Uterus (tissue), 4 donors: ENCODE data around the gene NHERF1. TPM values are rescaled to one million over a fixed set of nuclear protein-coding genes. Genes with fewer than 3 reads are reported as not detected.

ENCODE experiments used
- DNase-seq, 2 donors: peaks; one replicate each; pipeline ENCODE4 v3.0.0-alpha.2; 2019 to 2020
- H3K27ac ChIP-seq, 2 donors: fragments of 200-600 bp; sonication (generic); 1 replicate in 1 of 2; 2 replicates in 1 of 2; pipeline ENCODE4 v1.5.1; 2016 to 2018
- H3K27me3 ChIP-seq, 2 donors: fragments of 200-600 bp; sonication (generic); one replicate each; pipeline ENCODE4 v1.5.1; 2018 to 2019; ENCODE audit warnings: control low read depth in 1 of 2
- H3K36me3 ChIP-seq, 2 donors: fragments of 200-600 bp; sonication (generic); one replicate each; pipeline ENCODE4 v1.5.1; 2019; ENCODE audit warnings: control low read depth in 1 of 2
- H3K4me1 ChIP-seq, 2 donors: fragments of 200-600 bp; sonication (generic); one replicate each; pipeline ENCODE4 v1.5.1; 2018 to 2019; ENCODE audit warnings: control low read depth in 1 of 2
- H3K4me3 ChIP-seq, 2 donors: fragments of 200-600 bp; sonication (generic); 1 replicate in 1 of 2; 2 replicates in 1 of 2; pipeline ENCODE4 v1.5.1; 2018 to 2019; ENCODE audit warnings: mild to moderate bottlenecking in 1 of 2
- H3K9me3 ChIP-seq, 2 donors: fragments of 200-600 bp; sonication (generic); one replicate each; pipeline ENCODE4 v1.5.1; 2019; ENCODE audit warnings: control low read depth in 1 of 2
- POLR2A ChIP-seq, 2 donors: fragments of 450-650 bp; IDR thresholded peaks; one replicate each; pipeline ENCODE4 v1.6.1; 2016; ENCODE audit warnings: antibody characterized with exemption in 2 of 2, mild to moderate bottlenecking in 1 of 2, moderate library complexity in 1 of 2
- intact Hi-C: fragments of 100-400 bp; cut with DNase I; formaldehyde crosslinking; loops from one replicate; pipeline ENCODE4 v1.15.1; 2023; ENCODE audit warnings: low total_unique reads
- total RNA-seq, 4 donors: library from RNA; depleted of rRNA in 3 of 4; stranded (reverse); fragments of >200 nt in 3 of 4; gene quantifications; one replicate each; pipeline versions ENCODE4 v1.1.0 to v1.2.4, GENCODE V29; 2014 to 2023
- TF ChIP-seq, protein P1 (sequence below), 4 experiments: fragments of 200-600 bp in 2 of 4; fragments of 450-650 bp in 2 of 4; sonication (generic) in 2 of 4; IDR thresholded peaks; one replicate each; pipeline ENCODE4 v1.5.1; 2016 to 2019; ENCODE audit warnings: antibody characterized with exemption in 4 of 4, mild to moderate bottlenecking in 2 of 4, moderate library complexity in 1 of 4
- donor health status: DM: yes; HTN: yes; CAD: no.

The NHERF1 gene
- total RNA-seq, 4 donors from 2014 or later: 3.3 to 16.9 (median 12.0) TPM

DNA sequence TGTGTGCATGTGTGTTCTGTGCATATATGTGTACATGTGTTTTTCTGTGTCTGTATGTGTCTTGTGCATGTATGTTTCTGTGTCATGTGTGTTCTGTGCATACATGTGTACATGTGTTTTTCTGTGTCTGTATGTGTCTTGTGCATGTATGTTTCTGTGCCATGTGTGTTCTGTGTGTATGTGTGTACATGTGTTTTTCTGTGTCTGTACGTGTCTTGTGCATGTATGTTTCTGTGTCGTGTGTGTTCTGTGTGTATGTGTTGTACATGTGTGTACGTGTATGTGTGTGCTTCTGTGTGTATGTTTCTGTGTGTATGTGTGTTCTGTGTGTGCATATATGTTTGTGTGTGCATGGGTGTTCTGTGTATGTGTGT, 19.7 kb upstream of the NHERF1 start:
- TF ChIP-seq, protein P1, sequence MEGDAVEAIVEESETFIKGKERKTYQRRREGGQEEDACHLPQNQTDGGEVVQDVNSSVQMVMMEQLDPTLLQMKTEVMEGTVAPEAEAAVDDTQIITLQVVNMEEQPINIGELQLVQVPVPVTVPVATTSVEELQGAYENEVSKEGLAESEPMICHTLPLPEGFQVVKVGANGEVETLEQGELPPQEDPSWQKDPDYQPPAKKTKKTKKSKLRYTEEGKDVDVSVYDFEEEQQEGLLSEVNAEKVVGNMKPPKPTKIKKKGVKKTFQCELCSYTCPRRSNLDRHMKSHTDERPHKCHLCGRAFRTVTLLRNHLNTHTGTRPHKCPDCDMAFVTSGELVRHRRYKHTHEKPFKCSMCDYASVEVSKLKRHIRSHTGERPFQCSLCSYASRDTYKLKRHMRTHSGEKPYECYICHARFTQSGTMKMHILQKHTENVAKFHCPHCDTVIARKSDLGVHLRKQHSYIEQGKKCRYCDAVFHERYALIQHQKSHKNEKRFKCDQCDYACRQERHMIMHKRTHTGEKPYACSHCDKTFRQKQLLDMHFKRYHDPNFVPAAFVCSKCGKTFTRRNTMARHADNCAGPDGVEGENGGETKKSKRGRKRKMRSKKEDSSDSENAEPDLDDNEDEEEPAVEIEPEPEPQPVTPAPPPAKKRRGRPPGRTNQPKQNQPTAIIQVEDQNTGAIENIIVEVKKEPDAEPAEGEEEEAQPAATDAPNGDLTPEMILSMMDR (IDR thresholded peaks at IDR 0.05): no peak
- no peak for TF ChIP-seq POLR2A (IDR thresholded peaks at IDR 0.05)
- H3K4me1 ChIP-seq: no peaks in the 10 kb centered on the region
- H3K27ac ChIP-seq: no peak overlapping the region
- no peak overlapping the region for H3K4me3 ChIP-seq
- H3K27me3 ChIP-seq: no peaks in the 10 kb centered on the region
- H3K9me3 ChIP-seq: no peaks in the 10 kb centered on the region
- no peak for DNase-seq
- intact Hi-C loops: no loop called here
- no peaks in the 10 kb centered on the region for H3K36me3 ChIP-seq

DNA sequence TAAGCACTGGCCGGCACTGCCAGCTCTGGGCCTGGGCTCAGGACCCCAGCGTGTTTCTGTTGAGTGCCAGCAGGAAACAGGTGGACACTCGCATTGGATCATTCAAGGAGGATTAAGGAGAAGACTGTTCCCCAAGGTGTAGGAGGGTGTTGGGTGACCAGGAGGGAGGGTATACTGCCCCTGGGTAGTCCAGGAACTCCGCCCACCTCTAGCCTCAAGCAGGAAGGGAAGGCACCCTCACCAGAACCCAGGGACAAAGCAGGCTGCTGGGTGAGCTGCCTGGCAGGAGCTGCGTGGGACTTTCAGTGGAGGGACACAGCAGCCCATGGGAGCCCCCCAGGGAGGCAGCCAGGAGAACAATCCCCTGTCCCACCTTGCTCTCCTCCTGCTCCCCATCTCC, 19.1 kb upstream of the NHERF1 start:
- Histone ChIP-seq H3K9me3 (no peaks in the 10 kb centered on the region), H3K27ac (no peak overlapping the region), H3K4me1 (no peaks in the 10 kb centered on the region), H3K36me3 (no peaks in the 10 kb centered on the region), H3K4me3 (no peak overlapping the region), H3K27me3 (no peaks in the 10 kb centered on the region)
- no peak for DNase-seq
- intact Hi-C loops: no loop called here
- TF ChIP-seq POLR2A (IDR thresholded peaks at IDR 0.05): no peak
- TF ChIP-seq, protein P1 (IDR thresholded peaks at IDR 0.05): no peak

DNA sequence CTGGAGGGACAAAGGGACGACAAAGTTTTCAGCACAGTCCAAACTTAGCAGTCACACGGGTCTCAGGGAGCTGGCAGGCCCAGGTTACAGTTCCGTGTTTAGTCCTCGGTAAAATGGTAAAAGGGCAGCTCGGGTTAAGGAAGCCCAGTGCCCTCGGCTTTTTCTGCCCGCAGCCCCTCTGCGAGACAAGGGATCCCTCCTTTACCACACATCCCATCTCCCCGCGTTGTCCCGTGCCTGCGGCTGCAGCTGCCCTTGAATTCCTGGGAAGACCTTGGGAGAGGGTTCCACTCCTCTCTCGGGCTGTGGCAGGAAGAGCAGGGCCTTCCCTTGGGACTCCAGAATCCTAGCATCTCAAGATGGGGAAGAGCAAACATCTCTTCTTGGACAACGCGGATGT, 18.6 kb upstream of the NHERF1 start:
- no peak overlapping the region for H3K27ac ChIP-seq
- DNase-seq: no peak
- intact Hi-C loops: no loop called here
- no peaks in the 10 kb centered on the region for H3K27me3 ChIP-seq
- no peaks in the 10 kb centered on the region for H3K4me1 ChIP-seq
- no peak overlapping the region for H3K4me3 ChIP-seq
- TF ChIP-seq POLR2A (IDR thresholded peaks at IDR 0.05): no peak
- TF ChIP-seq, protein P1 (IDR thresholded peaks at IDR 0.05): no peak
- H3K36me3 ChIP-seq: no peaks in the 10 kb centered on the region
- no peaks in the 10 kb centered on the region for H3K9me3 ChIP-seq

DNA sequence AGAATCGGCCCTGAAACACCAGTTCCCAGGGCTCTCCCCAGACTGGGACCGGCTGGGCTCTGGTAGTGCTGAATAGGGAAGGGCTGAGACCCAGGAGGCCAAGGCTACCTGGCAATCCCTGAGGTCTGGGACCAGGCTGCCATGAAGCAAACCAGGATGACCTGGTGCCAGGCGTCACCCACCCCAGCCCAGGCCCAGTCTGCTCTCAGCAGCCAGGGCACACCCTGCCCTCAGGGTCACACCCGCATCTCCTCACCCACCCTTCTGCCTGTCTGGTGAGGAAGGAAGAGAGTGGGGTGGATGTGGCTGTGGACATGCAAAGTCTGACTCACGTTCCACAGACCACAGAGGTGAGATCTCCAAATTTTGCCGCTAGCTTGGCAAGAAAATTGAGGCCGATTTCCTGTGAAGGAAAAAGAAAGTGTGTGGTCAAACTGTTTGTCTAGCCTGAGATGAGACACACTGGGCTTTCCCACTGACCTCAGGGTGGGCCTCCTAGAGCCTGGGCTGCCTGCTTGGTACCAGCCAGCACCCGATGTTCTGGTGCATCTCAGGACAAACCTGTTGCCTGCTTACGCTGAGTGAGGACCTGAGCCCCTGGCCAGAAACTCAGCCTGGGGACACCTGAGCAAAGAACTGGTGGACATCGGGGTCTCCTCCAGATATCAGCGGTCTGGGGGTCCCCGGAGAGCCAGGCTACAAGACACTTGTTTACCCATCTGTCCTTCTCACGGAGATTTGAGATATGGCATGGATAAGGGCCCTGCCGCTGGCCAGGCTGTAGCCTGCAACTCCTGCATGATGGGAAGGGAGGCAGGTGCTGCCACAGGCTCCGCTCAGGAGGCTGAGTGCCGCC, 17.7 kb upstream of the NHERF1 start:
- Histone ChIP-seq H3K27ac (no peak overlapping the region), H3K27me3 (no peaks in the 10 kb centered on the region), H3K4me1 (no peaks in the 10 kb centered on the region), H3K36me3 (no peaks in the 10 kb centered on the region), H3K9me3 (no peaks in the 10 kb centered on the region), H3K4me3 (no peak overlapping the region)
- TF ChIP-seq, protein P1 (IDR thresholded peaks at IDR 0.05): no peak
- no peak for TF ChIP-seq POLR2A (IDR thresholded peaks at IDR 0.05)
- intact Hi-C loops: no loop called here
- no peak for DNase-seq

DNA sequence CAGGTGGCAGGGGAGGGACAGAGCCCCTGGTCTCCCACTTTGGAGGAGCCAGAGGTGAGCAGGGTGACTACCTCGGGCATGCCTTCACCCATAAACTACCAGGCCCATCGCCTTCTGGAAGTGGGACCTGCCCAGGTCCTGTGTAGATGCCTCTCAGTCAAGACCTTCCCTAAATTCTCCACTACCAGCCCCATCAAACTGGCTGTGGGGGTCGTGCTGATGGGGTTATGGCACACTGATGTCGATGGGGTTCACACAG, 17.2 kb upstream of the NHERF1 start:
- no peak overlapping the region for H3K4me3 ChIP-seq
- no peaks in the 10 kb centered on the region for H3K27me3 ChIP-seq
- no peak overlapping the region for H3K27ac ChIP-seq
- no peak for DNase-seq
- no peaks in the 10 kb centered on the region for H3K4me1 ChIP-seq
- intact Hi-C loops: no loop called here
- H3K9me3 ChIP-seq: no peaks in the 10 kb centered on the region
- TF ChIP-seq, protein P1 (IDR thresholded peaks at IDR 0.05): no peak
- no peak for TF ChIP-seq POLR2A (IDR thresholded peaks at IDR 0.05)
- H3K36me3 ChIP-seq: no peaks in the 10 kb centered on the region
